SIG-M5 treated with dmso at 0.1 percent for 504 hours (cell line): ENCODE measurements around the gene ADAM19.
"Not testable (repeated sequence)": the region's sequence is repeated elsewhere in the genome, so short reads cannot be mapped to it uniquely, and the experiment has no call there.

Source experiments
- DNase-seq: peaks from one replicate; lab custom pipeline; 2025; ENCODE audit not compliant: unreplicated experiment; lab: John Stamatoyannopoulos, UW

The ADAM19 gene

GRCh38 chr5:157491471-157491995, 84.0 kb downstream of the ADAM19 start:
- DNase-seq: no peak

- no peak for DNase-seq
These were observed 88.2 kb downstream of the ADAM19 start for GRCh38 chr5:157487358-157487757.

- DNase-seq: no peak
These were observed 88.7 kb downstream of the ADAM19 start for GRCh38 chr5:157486861-157487260.

- no peak for DNase-seq
These were observed 89.3 kb downstream of the ADAM19 start for GRCh38 chr5:157486221-157486681.

- DNase-seq: no peak
These were observed 89.8 kb downstream of the ADAM19 start for GRCh38 chr5:157485811-157486210.

GRCh38 chr5:157485340-157485739, 90.2 kb downstream of the ADAM19 start:
- no peak for DNase-seq

- peak; percentile 72 for DNase-seq
These were observed 90.8 kb downstream of the ADAM19 start for GRCh38 chr5:157484768-157485167.

- not testable (repeated sequence) for DNase-seq
These were observed 92.9 kb downstream of the ADAM19 start for GRCh38 chr5:157482702-157483101.

GRCh38 chr5:157481666-157482065, 93.9 kb downstream of the ADAM19 start:
- no peak for DNase-seq

- no peak for DNase-seq
These were observed 94.3 kb downstream of the ADAM19 start for GRCh38 chr5:157481265-157481664.

- no peak for DNase-seq
These were observed 95.7 kb downstream of the ADAM19 start for GRCh38 chr5:157479612-157480510.

- DNase-seq: no peak
These were observed 96.4 kb downstream of the ADAM19 start for GRCh38 chr5:157479166-157479565.

- DNase-seq: no peak
These were observed 96.8 kb downstream of the ADAM19 start for GRCh38 chr5:157478726-157479125.

- no peak for DNase-seq
These were observed 97.6 kb downstream of the ADAM19 start for GRCh38 chr5:157477814-157478494.

- DNase-seq: peak; percentile 51
These were observed 98.7 kb downstream of the ADAM19 start for GRCh38 chr5:157476702-157477408.

- DNase-seq: no peak
These were observed 100.1 kb downstream of the ADAM19 start for GRCh38 chr5:157475432-157475831.

GRCh38 chr5:157473383-157474320, 101.9 kb downstream of the ADAM19 start:
- peak; percentile 24 for DNase-seq

- peak; percentile 16 for DNase-seq
These were observed 103.9 kb downstream of the ADAM19 start for GRCh38 chr5:157471709-157472108.

- no peak for DNase-seq
These were observed 104.9 kb downstream of the ADAM19 start for GRCh38 chr5:157470631-157471030.

- DNase-seq: no peak
These were observed 105.9 kb downstream of the ADAM19 start for GRCh38 chr5:157469687-157470086.
